Subcutaneous adipose tissue (tissue), 4 donors: Measurements from ENCODE around the gene APOC1. TPM values are rescaled to one million over a fixed set of nuclear protein-coding genes. Genes with fewer than 3 reads are reported as not detected.

Source experiments
- total RNA-seq, 4 donors: library from RNA; depleted of rRNA; stranded (reverse); fragments of >200 nt; gene quantifications; one replicate each; pipeline ENCODE4 v1.1.0, GENCODE V29; 2016
- TF ChIP-seq, protein P1 (sequence below): fragments of 450-650 bp; IDR thresholded peaks from one replicate; pipeline ENCODE4 v1.5.1; 2016; ENCODE audit warnings: low read depth, mild to moderate bottlenecking, control low read depth, antibody characterized with exemption, moderate library complexity

The APOC1 gene
- total RNA-seq, 4 donors from 2014 or later, result 30.7 to 394 (median 88.3) TPM

DNA sequence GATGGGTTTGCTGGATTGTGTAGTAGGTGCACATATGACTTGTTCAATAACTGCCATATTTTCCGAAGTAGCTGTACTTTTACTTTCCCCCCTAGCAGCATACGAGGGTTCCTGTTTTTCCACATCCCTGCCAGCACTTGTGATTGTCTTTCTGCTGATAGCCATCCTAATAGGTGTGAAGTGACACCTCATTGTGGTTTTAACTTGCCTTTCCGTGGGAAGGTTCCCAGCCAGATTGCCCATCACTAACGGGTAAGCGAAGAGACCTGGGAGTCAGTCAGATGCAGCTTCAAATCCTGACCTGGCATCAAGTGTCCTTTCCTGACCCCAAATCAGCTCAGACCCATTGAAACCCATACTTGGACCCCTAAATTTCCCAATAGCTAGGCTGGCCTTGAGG lies 45.3 kb downstream of the APOC1 start:
- TF ChIP-seq, protein P1, sequence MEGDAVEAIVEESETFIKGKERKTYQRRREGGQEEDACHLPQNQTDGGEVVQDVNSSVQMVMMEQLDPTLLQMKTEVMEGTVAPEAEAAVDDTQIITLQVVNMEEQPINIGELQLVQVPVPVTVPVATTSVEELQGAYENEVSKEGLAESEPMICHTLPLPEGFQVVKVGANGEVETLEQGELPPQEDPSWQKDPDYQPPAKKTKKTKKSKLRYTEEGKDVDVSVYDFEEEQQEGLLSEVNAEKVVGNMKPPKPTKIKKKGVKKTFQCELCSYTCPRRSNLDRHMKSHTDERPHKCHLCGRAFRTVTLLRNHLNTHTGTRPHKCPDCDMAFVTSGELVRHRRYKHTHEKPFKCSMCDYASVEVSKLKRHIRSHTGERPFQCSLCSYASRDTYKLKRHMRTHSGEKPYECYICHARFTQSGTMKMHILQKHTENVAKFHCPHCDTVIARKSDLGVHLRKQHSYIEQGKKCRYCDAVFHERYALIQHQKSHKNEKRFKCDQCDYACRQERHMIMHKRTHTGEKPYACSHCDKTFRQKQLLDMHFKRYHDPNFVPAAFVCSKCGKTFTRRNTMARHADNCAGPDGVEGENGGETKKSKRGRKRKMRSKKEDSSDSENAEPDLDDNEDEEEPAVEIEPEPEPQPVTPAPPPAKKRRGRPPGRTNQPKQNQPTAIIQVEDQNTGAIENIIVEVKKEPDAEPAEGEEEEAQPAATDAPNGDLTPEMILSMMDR, result no peak

DNA sequence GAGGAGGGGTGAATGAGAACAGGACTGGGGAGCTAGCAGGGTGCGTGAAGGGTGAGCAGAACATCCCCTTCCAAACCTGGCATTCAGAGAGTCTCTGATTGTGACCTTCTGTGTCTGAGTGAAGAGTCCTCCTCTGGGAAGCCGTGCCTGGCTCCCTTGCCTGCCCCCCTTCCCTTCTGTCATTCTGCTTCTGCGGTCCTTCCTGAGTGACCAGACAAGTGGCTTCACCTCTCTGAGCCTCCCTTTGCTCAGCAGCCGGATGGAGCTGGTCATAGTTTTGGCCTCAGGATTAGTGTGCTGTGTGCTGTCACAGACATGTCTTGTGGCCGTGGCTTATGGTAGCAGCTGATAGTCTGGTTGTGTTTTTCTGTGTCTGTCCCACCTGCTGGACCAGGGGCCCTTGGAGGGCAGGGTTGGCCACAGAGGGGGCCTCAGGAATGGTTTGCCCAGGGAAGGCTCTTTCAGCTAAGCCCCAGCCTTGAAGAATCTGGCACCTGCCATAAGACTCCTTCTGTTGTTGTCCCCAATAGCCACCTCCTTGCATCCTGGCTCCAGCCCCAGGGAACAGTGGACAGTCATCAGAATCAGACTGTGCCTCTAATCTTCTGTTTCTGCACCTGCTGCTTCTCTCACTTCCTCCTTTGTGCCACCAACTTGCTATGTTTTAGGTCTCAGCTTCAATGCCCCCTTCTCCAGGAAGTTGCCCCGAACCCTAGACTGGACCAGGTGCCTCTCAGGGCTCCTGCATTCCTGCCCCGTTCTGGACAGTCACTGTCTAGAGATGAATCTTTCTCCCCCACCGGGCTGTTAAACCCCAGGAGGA lies 46.7 kb downstream of the APOC1 start:
- TF ChIP-seq, protein P1, result no peak

- TF ChIP-seq, protein P1, result no peak
Measured at GRCh38 chr19:44961821-44962220, 47.4 kb downstream of the APOC1 start.

DNA sequence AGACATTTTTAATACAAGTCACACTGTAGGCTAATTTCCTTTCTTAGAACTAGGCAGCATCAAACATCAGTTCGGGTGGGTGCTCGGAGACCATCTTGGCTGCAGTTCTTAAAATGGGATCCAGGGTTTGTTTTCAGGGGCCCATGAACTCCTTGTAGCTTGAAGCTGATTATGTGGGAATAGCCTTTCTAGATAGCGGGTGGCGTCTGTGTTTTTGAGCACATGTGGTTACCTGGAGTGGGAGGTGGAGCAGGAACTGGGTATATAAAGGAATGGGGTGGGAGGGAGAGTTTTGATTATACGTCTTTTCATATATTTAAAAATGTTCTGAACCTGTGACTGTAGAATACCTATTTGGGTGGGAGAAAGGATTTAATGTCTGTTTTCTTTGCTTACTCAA lies 53.7 kb downstream of the APOC1 start:
- TF ChIP-seq, protein P1, result no peak

GRCh38 chr19:44968670-44969069 lies 54.3 kb downstream of the APOC1 start:
- TF ChIP-seq, protein P1, result no peak

Other genes starting within 250 kb of the APOC1 start
- gene CEACAM19, start 243.1 kb upstream of the APOC1 start, total RNA-seq, result 1 to 10 TPM in 3 of 4 donors, under 1 TPM in 1; 0.49 to 1.5 (median 1.2) TPM
- gene CEACAM16, start 215.5 kb upstream of the APOC1 start, total RNA-seq, result not detected
- gene BCL3, start 165.9 kb upstream of the APOC1 start, total RNA-seq, result 10 to 100 TPM in 3 of 4 donors, 1 to 10 TPM in 1; 6.3 to 13.4 (median 12.9) TPM
- gene CBLC, start 136.7 kb upstream of the APOC1 start, total RNA-seq, result not detected
- 10 to 100 TPM in 3 of 4 donors, 1 to 10 TPM in 1; 8.3 to 68.2 (median 19.2) TPM for gene BCAM, start 105.5 kb upstream of the APOC1 start, total RNA-seq
- 10 to 100 TPM; 20.4 to 49.9 (median 24.1) TPM for gene NECTIN2, start 68.3 kb upstream of the APOC1 start, total RNA-seq
- gene TOMM40, start 23.4 kb upstream of the APOC1 start, total RNA-seq, result 10 to 100 TPM; 18.3 to 69.5 (median 34.6) TPM
- gene APOE, start 8.8 kb upstream of the APOC1 start, total RNA-seq, result 1,000 to 10,000 TPM in 3 of 4 donors, 100 to 1,000 TPM in 1; 212 to 2,618 (median 1,765) TPM
- not detected for gene APOC4, start 27.6 kb downstream of the APOC1 start, total RNA-seq
- gene APOC2, start 31.4 kb downstream of the APOC1 start, total RNA-seq, result 1 to 10 TPM in 1 of 4 donors, not detected in 3; 4.8 TPM
- gene CLPTM1, start 40.8 kb downstream of the APOC1 start, total RNA-seq, result 10 to 100 TPM; 45.8 to 86.1 (median 65.3) TPM
- 1 to 10 TPM in 3 of 4 donors, under 1 TPM in 1; 0.49 to 9.4 (median 5.8) TPM for gene RELB, start 86.9 kb downstream of the APOC1 start, total RNA-seq
- 10 to 100 TPM; 23.3 to 86.7 (median 44.0) TPM for gene CLASRP, start 124.4 kb downstream of the APOC1 start, total RNA-seq
- gene ZNF296, start 161.9 kb downstream of the APOC1 start, total RNA-seq, result under 1 TPM in 2 of 4 donors, not detected in 2; 0.51 to 0.88 TPM
- 10 to 100 TPM; 10.3 to 25.8 (median 19.0) TPM for gene GEMIN7, start 164.7 kb downstream of the APOC1 start, total RNA-seq
- 10 to 100 TPM; 17.2 to 32.4 (median 17.8) TPM for gene PPP1R37, start 178.6 kb downstream of the APOC1 start, total RNA-seq
- under 1 TPM in 1 of 4 donors, not detected in 3; 0.17 TPM for gene NKPD1, start 246.4 kb downstream of the APOC1 start, total RNA-seq